ENCODE results near the gene RPA3.

The RPA3 gene

DNA sequence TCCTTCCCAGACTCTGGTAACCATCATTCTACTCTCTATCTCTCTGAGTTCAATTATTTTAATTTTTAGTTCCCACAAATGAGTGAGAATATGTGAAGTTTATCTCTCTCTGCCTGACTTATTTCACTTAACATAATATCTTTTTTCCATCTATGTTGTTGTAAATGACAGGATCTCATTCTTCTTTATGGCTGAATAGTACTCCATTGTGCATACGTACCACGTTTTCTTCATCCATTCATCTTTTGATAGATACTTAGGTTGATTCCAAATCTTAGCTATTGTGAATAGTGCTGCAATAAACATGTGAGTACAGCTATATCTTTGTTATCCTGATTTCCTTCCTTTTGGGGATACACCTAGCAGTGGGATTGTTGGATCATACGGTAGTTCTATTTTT is 23.9 kb downstream of the RPA3 start:
- Histone ChIP-seq H3K9me3 (ENCODE audit: insufficient read depth, low read length, severe bottlenecking) (no peaks in the 10 kb centered on the region), H3K9ac (ENCODE audit: low read depth, low read length) (no peak overlapping the region), H3K4me3 (ENCODE audit: low read depth in 1 of 2, low read length in 2 of 2) (no peak overlapping the region), H3K27me3 (ENCODE audit: insufficient read depth, low read length, poor library complexity) (no peaks in the 10 kb centered on the region), H3K4me2 (ENCODE audit: insufficient read depth, low read length) (no peak overlapping the region), H3K79me2 (ENCODE audit: insufficient read depth, low read length) (no peaks in the 10 kb centered on the region), H3K4me1 (ENCODE audit: insufficient read depth, low read length) (0 out of 2 replicates have a peak, but pooled peaks cover 6% of the 10 kb centered on the region), H3K36me3 (ENCODE audit: insufficient read depth, low read length) (no peaks in the 10 kb centered on the region), H4K20me1 (ENCODE audit: insufficient read depth, low read length) (no peaks in the 10 kb centered on the region), H2AFZ (ENCODE audit: low read depth, low read length) (no peak overlapping the region), H3K27ac (ENCODE audit: low read length) (no peak overlapping the region)
- no peak for ATAC-seq (ENCODE audit: insufficient read depth, low read depth)
- DNase-seq, result no peak
- TF ChIP-seq EZH2 (IDR thresholded peaks at IDR 0.05; ENCODE audit: borderline replicate concordance, low read depth, low read length, severe bottlenecking), result no peak
- no peak for TF ChIP-seq CTCF (IDR thresholded peaks at IDR 0.05; ENCODE audit: borderline replicate concordance, extremely low read depth, low read length, poor library complexity, severe bottlenecking)

GRCh38 chr7:7693881-7694280 is 24.5 kb downstream of the RPA3 start:
- no peak overlapping the region for H3K4me2 ChIP-seq (ENCODE audit: insufficient read depth, low read length)
- no peaks in the 10 kb centered on the region for H4K20me1 ChIP-seq (ENCODE audit: insufficient read depth, low read length)
- no peak overlapping the region for H3K4me3 ChIP-seq (ENCODE audit: low read depth in 1 of 2, low read length in 2 of 2)
- DNase-seq, result no peak
- no peaks in the 10 kb centered on the region for H3K9me3 ChIP-seq (ENCODE audit: insufficient read depth, low read length, severe bottlenecking)
- H3K36me3 ChIP-seq (ENCODE audit: insufficient read depth, low read length), result no peaks in the 10 kb centered on the region
- TF ChIP-seq CTCF (IDR thresholded peaks at IDR 0.05; ENCODE audit: borderline replicate concordance, extremely low read depth, low read length, poor library complexity, severe bottlenecking) (no peak), EZH2 (IDR thresholded peaks at IDR 0.05; ENCODE audit: borderline replicate concordance, low read depth, low read length, severe bottlenecking) (no peak)
- H3K27ac ChIP-seq (ENCODE audit: low read length), result no peak overlapping the region
- 0 out of 2 replicates have a peak, but pooled peaks cover 6% of the 10 kb centered on the region for H3K4me1 ChIP-seq (ENCODE audit: insufficient read depth, low read length)
- no peak for ATAC-seq (ENCODE audit: insufficient read depth, low read depth)
- H2AFZ ChIP-seq (ENCODE audit: low read depth, low read length), result no peak overlapping the region
- H3K79me2 ChIP-seq (ENCODE audit: insufficient read depth, low read length), result no peaks in the 10 kb centered on the region
- H3K9ac ChIP-seq (ENCODE audit: low read depth, low read length), result no peak overlapping the region
- no peaks in the 10 kb centered on the region for H3K27me3 ChIP-seq (ENCODE audit: insufficient read depth, low read length, poor library complexity)

GRCh38 chr7:7688956-7689355 is 29.5 kb downstream of the RPA3 start:
- H3K4me2 ChIP-seq (ENCODE audit: insufficient read depth, low read length), result no peak overlapping the region
- no peak overlapping the region for H3K27ac ChIP-seq (ENCODE audit: low read length)
- no peak overlapping the region for H3K9ac ChIP-seq (ENCODE audit: low read depth, low read length)
- no peak for DNase-seq
- no peaks in the 10 kb centered on the region for H3K4me1 ChIP-seq (ENCODE audit: insufficient read depth, low read length)
- no peaks in the 10 kb centered on the region for H3K36me3 ChIP-seq (ENCODE audit: insufficient read depth, low read length)
- H3K79me2 ChIP-seq (ENCODE audit: insufficient read depth, low read length), result no peaks in the 10 kb centered on the region
- H4K20me1 ChIP-seq (ENCODE audit: insufficient read depth, low read length), result no peaks in the 10 kb centered on the region
- no peak for TF ChIP-seq CTCF (IDR thresholded peaks at IDR 0.05; ENCODE audit: borderline replicate concordance, extremely low read depth, low read length, poor library complexity, severe bottlenecking)
- TF ChIP-seq EZH2 (IDR thresholded peaks at IDR 0.05; ENCODE audit: borderline replicate concordance, low read depth, low read length, severe bottlenecking), result no peak
- H3K9me3 ChIP-seq (ENCODE audit: insufficient read depth, low read length, severe bottlenecking), result no peaks in the 10 kb centered on the region
- no peak for ATAC-seq (ENCODE audit: insufficient read depth, low read depth)
- H3K27me3 ChIP-seq (ENCODE audit: insufficient read depth, low read length, poor library complexity), result no peaks in the 10 kb centered on the region
- H2AFZ ChIP-seq (ENCODE audit: low read depth, low read length), result no peak overlapping the region
- no peak overlapping the region for H3K4me3 ChIP-seq (ENCODE audit: low read depth in 1 of 2, low read length in 2 of 2)

- Histone ChIP-seq H3K4me1 (ENCODE audit: insufficient read depth, low read length) (no peaks in the 10 kb centered on the region), H2AFZ (ENCODE audit: low read depth, low read length) (no peak overlapping the region), H3K27me3 (ENCODE audit: insufficient read depth, low read length, poor library complexity) (no peaks in the 10 kb centered on the region), H4K20me1 (ENCODE audit: insufficient read depth, low read length) (no peaks in the 10 kb centered on the region), H3K4me2 (ENCODE audit: insufficient read depth, low read length) (no peak overlapping the region), H3K4me3 (ENCODE audit: low read depth in 1 of 2, low read length in 2 of 2) (no peak overlapping the region), H3K79me2 (ENCODE audit: insufficient read depth, low read length) (no peaks in the 10 kb centered on the region), H3K9ac (ENCODE audit: low read depth, low read length) (no peak overlapping the region), H3K36me3 (ENCODE audit: insufficient read depth, low read length) (no peaks in the 10 kb centered on the region), H3K9me3 (ENCODE audit: insufficient read depth, low read length, severe bottlenecking) (no peaks in the 10 kb centered on the region), H3K27ac (ENCODE audit: low read length) (no peak overlapping the region)
- ATAC-seq (ENCODE audit: insufficient read depth, low read depth) (no peak), DNase-seq (no peak)
- TF ChIP-seq CTCF (IDR thresholded peaks at IDR 0.05; ENCODE audit: borderline replicate concordance, extremely low read depth, low read length, poor library complexity, severe bottlenecking) (no peak), EZH2 (IDR thresholded peaks at IDR 0.05; ENCODE audit: borderline replicate concordance, low read depth, low read length, severe bottlenecking) (no peak)
Observed at GRCh38 chr7:7688310-7688709, 30.1 kb downstream of the RPA3 start.
